ENCODE results near the gene GRIN2A.

GRIN2A gene

GRCh38 chr16:10182222-10183053 is at the start of gene GRIN2A:
Gene GRIN2A, minus strand, starts transcription at chr16:10182428. Its CDS starts 2,017 bp downstream, at chr16:10180411.
- no peak for DNase-seq

DNA sequence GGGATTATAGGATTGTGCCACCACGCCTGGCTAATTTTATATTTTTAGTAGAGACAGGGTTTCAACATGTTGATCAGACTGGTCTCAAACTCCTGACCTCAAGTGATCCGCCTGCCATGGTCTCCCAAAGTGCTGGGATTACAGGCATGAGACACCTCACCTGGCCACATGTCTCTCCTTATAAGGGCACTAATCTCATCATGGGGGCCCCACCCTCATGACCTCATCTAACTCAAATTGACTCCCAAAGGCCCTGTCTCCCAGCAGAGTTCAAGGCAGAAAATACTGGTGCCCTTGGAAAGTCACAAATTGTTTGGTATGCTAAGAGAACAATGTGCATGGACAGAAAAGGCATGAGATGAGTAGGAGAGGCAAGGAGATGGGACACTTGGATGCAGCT is 49.3 kb upstream of the GRIN2A start:
- DNase-seq: no peak

- no peak for DNase-seq
Measured at GRCh38 chr16:10228779-10229178, 46.6 kb upstream of the GRIN2A start.

DNA sequence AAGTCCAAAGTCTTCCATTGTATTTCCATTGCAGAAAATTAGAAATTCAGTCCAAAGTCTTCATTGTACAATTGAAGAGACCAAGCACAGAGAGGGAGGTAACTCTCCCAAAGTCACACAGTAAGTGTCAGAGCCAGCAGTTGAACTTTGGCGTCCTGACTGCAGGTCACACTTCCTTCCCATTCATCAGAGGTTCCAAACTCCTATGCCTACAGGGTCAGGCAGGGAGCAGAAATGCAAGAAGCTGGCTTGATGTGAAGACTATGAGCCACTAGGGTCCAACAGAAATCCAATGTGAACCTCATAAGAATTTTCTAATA is 44.7 kb upstream of the GRIN2A start:
- DNase-seq: no peak

GRCh38 chr16:10226141-10226986 is 44.1 kb upstream of the GRIN2A start:
- DNase-seq: no peak

DNA sequence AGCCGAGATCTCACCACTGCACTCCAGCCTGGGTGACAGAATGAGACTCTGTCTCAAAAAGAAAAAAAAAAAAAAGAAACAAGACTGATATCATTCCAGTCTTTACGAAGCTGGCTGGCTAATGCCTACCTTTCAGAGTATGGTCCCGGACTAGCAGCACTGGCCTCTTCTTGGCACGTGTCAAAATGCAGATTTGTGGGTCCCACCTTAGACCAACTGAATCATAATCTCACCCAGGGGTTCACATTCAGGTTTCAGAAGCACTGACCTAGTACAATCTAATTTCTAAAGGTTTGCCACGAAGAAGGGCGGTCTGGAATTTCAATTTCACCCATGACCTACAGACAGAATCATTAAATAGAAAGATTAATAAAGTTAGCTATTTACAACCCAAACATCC is 43.4 kb upstream of the GRIN2A start:
- no peak for DNase-seq

DNA sequence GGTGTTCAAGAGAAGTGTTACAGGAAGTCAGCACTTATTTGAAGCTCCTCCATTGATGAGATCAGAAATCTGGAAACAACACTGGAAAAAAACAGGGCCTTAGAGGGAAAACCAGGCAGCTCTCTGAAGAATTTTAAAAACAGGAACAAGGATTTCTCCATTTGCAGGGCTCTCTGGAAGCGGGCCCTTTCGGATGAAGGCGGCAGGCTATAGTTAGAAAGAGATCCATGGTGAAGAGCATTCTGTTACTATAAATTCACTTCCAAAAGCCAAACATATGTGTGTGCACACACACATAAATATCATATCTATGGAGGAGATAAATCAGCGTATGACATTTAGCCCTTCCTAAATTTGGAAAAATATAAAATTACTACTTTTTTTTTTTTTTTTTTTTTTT is 42.6 kb upstream of the GRIN2A start:
- DNase-seq: no peak

GRCh38 chr16:10220942-10221341 is 38.7 kb upstream of the GRIN2A start:
- no peak for DNase-seq

DNA sequence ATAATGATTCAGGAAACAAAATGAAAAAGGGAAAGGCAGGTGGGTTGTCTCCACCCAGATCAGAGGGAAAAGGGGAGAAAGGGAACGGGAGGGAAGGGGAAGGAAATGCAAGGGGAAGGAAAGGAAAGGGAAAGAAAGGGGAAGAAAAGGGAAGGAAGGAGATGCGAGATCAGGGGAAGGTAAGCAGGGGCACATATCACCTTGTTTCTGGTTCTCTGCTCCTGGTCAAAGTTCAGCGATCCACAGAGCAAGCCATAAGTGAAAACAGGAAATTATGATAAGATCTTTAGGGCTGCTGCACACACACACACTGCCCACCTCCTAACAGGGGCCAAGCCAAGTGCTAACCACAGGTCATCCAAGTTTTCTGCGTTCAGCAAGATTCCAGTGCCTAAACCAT is 37.5 kb upstream of the GRIN2A start:
- no peak for DNase-seq

- DNase-seq: no peak
Measured at GRCh38 chr16:10218490-10219206, 36.4 kb upstream of the GRIN2A start.

DNA sequence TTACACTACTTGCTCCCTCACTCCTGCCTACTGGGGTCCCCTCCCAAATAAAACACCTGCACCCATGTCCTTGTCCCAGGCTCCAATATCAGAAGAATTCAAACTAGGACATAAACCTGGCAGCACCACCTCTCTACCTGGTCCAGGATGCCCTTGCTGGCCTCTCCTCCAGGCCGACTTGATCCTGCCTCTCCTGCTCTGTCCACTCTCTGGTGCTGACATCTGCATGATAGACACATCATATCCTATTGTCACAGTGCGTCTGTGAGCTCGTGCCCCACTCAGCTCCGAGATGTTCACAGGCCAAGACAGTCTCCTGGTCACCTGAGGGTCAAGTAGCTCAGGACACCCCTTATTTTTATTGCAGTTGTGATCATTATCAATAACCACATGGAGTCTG is 31.5 kb upstream of the GRIN2A start:
- DNase-seq: no peak

DNA sequence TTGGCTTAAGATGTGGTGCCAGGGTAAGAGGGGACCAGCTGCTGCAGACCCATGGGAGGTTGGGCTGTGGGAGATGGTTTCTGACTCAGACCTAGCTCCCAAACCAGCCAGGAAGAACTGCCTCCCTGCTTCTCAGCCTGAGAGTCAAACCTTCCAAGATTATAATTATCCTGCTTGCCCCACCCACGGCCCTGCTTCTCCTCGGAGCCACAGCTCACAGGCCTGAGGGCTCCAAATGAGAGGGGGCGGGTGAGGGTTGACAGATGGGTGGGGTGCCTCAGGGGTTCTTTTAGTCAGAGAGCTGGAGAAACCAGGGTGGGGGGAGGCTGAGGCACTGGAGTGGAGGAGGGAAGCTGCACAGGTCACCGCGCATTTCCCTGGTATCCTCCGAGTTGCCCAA is 28.7 kb upstream of the GRIN2A start:
- DNase-seq: no peak

- DNase-seq: no peak
Measured at GRCh38 chr16:10206865-10207264, 24.6 kb upstream of the GRIN2A start.

DNA sequence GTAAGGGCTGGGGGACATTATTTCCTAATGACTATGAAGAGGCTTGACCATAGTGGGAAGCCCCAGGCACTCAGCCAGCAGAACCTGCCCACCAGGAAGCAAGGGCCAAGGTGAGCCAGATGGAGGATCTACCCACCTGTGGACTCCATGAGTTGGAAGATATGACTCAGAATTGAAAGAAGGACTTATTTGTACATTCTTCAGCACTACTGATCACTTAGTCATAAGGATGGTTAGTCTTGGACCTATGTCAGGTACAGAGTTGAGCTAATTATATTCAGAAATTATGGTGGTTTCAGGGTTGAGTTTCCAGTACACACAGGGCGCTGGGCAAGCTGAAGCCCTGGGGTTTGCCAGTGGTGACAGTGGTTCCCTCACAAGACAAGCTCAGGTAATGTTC is 24.0 kb upstream of the GRIN2A start:
- DNase-seq: no peak

DNA sequence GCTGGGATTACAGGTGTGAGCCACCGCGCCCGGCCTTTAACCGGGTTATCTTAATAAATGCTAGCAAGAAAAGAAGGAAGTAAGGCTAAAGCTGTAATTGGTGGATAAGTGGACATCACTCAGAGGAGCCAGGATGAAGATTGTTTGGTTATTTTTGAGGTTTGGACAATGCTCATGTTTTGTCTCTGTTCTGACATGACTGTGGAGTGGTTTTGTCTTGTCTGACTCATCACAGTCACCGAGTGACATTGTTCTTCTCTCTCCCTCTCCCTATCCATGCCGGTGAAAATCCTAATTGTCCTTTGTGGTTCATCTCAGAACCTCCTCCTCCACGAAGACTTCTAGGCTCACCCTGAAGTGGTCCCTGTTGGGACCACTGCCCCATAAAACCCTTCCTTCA is 23.5 kb upstream of the GRIN2A start:
- no peak for DNase-seq

DNA sequence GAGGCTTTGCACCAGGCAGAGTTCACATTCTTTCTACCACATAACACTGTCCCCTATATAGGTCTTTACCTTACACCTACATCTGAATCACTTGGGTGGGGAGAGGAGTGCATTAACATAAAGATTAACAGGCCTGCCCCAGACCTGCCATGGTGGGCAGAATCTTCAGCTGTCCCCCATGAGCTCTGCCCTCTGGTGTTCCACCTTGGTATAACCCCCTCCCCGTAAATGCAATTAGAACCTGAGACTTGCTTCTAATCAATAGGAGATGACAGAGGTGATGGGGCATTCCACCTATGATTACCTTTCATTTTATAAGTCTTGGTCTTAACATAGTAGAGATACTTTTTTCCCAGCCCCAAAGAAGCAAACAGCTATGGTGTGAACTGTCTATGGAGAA is 20.4 kb upstream of the GRIN2A start:
- no peak for DNase-seq

- no peak for DNase-seq
Measured at GRCh38 chr16:10200637-10201586, 18.7 kb upstream of the GRIN2A start.

DNA sequence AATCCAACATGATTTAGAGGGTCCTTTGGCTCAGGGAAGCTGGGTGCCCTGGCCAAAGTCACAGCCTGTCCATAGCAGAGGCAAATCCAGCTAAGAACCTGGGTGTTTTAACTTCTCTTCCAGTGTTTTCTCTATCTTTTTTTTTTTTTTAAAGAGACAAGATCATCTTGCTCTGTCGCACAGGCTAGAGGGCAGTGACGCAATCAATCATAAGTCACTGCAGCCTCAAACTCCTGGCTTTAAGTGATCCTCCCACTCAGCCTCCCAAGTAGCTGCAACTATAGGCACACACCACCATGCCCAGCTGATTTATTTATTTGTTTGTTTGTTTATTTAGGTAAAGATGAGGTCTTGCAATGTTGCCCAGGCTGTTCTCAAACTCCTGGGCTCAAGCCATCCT is 14.8 kb upstream of the GRIN2A start:
- no peak for DNase-seq

DNA sequence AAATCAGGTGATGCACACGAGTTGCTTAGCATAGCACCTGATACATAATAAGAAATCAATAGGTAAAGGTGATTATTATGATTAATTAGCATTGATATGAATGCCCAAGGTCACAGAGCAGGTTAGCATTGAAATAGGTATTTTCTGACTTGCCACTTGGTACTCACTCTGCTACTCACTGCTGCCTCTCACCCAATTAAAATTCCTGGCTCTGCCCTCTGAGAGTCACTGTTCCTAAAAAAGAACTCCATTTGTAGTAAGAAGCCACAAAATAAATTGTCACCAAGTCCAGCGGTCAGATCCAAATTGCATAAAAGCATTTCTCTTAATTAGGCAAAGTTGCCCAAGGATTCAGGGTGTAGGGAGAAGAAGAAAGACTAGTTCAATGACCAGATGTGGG is 8.9 kb upstream of the GRIN2A start:
- DNase-seq: no peak

GRCh38 chr16:10189861-10190390 is 7.7 kb upstream of the GRIN2A start:
- no peak for DNase-seq

- DNase-seq: no peak
Measured at GRCh38 chr16:10188236-10188635, 6.0 kb upstream of the GRIN2A start.
